GM13976 (cell line): Measurements from ENCODE around the gene DCD.
A peak's percentile ranks its signal among the peaks of the same experiment; 100 is the strongest.

Source experiments
- DNase-seq: peaks from one replicate; pipeline ENCODE4 v3.0.0; 2012; ENCODE audit warnings: low spot score
- in situ Hi-C: fragments of 300-500 bp; cut with MboI; formaldehyde crosslinking; loops from one replicate; pipeline ENCODE4 v1.12.0; 2022; ENCODE audit warnings: low sequenced_read_pairs, mixed read lengths, inconsistent platforms; ENCODE audit not compliant: unreplicated experiment
- TF ChIP-seq, protein P1 (sequence below): IDR thresholded peaks from 2 replicates; pipeline ENCODE4 v1.5.1; 2012; ENCODE audit warnings: borderline replicate concordance, mild to moderate bottlenecking; ENCODE audit not compliant: insufficient read depth; ENCODE audit errors: extremely low read depth, missing control alignments, control extremely low read depth

DCD gene

DNA sequence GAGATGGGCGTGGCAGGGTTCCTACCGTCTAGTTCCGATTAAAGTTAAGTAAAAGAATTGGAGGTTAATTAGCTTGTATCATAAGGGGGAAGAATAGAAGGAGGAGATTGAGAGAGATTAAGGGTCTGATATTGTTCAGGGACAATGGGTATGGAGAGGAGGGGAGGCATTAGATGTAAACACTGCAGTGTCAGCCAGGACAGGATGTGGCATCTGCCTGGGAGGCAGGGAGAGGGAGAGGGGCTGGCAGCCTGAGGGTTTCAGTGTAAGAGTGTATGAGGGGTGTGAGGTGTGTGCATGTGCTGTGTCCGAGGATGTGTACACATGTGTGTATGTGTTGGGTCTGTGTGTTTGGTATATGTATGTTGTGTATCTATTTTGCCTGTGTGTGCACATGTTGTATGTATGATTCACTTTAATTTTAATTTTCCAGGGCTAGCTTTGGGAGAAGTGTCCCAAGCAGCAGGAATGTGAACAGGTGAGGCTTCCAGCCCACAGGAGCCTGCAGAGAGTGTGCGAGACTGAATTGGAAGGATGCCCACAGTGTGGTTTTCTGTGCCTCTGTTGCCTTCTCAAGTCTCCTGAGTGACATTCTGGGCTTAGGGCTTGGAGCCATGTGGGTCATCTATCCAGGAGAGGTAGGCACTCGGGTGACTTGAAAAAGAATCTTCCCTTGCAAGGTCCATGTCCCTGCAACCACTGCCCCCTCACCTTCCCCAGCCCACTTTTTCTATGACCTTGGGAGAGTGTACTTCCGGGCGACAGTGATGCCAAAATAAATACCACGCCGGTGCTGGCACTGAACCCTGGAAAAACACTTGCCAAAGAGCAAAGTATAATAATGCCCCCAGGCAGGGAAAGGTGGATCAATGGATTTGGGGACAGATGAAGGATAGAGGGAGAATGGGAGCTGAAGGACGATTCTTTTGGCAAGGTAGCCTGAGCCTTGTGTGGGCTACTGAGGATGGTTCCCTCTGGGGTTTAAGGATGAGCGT is 36.8 kb upstream of the DCD start:
- in situ Hi-C loops: no loop called here
- TF ChIP-seq, protein P1, sequence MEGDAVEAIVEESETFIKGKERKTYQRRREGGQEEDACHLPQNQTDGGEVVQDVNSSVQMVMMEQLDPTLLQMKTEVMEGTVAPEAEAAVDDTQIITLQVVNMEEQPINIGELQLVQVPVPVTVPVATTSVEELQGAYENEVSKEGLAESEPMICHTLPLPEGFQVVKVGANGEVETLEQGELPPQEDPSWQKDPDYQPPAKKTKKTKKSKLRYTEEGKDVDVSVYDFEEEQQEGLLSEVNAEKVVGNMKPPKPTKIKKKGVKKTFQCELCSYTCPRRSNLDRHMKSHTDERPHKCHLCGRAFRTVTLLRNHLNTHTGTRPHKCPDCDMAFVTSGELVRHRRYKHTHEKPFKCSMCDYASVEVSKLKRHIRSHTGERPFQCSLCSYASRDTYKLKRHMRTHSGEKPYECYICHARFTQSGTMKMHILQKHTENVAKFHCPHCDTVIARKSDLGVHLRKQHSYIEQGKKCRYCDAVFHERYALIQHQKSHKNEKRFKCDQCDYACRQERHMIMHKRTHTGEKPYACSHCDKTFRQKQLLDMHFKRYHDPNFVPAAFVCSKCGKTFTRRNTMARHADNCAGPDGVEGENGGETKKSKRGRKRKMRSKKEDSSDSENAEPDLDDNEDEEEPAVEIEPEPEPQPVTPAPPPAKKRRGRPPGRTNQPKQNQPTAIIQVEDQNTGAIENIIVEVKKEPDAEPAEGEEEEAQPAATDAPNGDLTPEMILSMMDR: no peak
- no peak for DNase-seq

DNA sequence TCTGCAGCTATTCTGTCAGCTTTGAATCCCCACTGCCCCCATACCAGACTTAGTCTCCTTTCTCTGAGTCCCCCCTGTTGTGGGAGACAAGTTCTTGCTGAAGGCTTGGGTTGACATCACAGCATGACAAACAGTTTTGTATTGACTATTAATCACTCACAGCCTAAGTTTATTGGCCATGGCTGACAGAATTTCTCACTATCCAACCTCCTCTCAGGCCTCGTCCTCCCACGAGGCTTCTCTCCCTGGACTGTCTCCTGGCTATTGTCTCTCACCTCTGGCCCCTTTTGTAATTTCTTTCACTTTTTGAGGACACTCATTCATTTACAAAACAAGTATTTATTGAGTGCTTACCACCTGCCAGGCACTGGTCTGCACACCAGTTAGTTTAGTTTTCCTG is 35.2 kb upstream of the DCD start:
- in situ Hi-C loops: no loop called here
- TF ChIP-seq, protein P1: no peak
- DNase-seq: no peak

DNA sequence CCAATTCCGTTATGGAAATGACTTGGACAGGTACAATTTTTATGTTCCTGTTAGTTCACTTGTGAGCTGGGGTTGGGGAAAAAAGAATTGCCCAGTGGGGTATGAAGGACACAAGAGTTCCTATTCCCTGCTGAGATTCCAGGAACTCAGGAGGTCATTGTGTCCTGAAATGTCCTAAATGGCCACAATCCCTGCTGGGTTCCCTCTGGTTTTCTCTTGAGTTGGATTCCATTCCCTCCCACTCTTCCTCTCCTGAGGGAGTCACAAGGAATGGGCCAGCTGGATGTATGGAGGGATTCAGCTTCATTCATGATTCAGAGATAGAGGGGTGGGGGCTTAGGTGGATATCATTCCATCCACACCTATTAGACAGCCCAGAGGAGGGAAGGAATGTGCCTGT is 34.5 kb upstream of the DCD start:
- in situ Hi-C loops: no loop called here
- DNase-seq: no peak
- TF ChIP-seq, protein P1: no peak

DNA sequence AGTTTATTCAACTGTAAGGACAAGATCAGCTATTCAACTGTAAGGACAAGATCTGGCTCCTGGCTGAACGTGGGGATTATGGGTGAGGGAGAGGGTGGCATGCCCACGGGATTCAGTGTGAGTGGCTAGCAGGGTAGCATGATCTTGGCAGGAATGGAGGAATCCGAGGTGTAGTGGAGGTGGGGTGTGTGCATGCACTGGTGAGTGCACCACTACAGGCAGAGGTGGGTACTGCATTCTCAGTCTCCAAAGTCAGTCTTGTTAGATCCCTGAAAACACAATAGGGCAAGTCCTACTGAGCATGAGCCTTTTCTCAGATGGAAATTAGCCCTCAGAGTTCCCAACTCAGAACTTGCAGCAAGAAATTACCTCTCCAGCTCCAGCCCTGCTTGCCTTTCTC is 32.2 kb upstream of the DCD start:
- in situ Hi-C loops: no loop called here
- DNase-seq: no peak
- TF ChIP-seq, protein P1: peak; percentile 23

DNA sequence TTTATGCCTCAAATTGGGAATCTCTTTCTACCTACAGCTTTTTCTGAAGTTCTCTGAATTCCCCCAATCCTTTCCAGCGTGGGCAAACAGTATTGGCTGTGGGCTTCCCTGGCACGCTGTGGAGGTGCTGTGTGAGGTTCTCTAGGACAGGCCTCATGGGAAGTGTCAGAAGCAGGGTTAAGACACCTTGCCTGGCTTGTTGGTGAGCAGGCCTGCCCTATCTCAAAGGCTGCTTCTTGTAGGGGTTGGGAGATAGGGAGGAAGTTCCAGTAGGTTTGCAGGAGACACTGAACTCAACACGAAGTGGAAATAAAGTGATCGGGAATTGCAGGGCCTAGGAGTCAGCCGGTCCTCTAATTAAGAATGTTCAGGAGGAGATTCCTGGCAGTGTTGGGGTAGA is 30.0 kb upstream of the DCD start:
- in situ Hi-C loops: no loop called here
- no peak for DNase-seq
- TF ChIP-seq, protein P1: no peak

DNA sequence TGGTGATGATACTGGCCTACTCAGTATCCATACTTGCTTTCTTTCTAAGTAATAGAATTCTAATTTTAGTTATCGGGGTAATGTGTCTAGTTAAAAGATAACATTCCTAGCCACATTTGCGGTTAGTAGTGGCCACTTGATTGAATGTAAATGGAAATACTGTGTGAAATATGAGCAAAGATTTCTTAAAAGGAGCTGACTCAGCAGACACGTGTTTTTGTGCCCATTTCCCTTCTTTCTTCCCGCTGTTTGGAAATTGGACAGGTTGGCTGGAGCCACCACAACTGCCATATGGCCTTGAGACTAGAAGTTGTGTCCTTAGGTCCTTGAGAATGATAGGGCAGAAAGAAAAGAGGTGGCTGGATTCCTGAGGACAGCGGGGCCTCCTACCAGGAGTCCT is 19.8 kb upstream of the DCD start:
- TF ChIP-seq, protein P1: no peak
- in situ Hi-C loops: no loop called here

More for the DNA sequence above, 19.8 kb upstream of the DCD start:
- no peak for DNase-seq
